MG63 (cell line): ENCODE measurements around the gene APCS. TPM values are rescaled to one million over a fixed set of nuclear protein-coding genes. Genes with fewer than 3 reads are reported as not detected.

Source experiments
- DNase-seq: peaks from one replicate; pipeline ENCODE4 v3.0.0-alpha.2; 2020
- H3K27me3 ChIP-seq: fragments of 250-450 bp; sonication (Bioruptor Pico); 2 replicates; pipeline ENCODE4 v1.5.1; 2020; ENCODE audit warnings: mild to moderate bottlenecking, moderate library complexity
- H3K36me3 ChIP-seq: fragments of 250-450 bp; sonication (Bioruptor Pico); 2 replicates; pipeline ENCODE4 v1.5.1; 2020; ENCODE audit warnings: mild to moderate bottlenecking, moderate library complexity
- H3K4me3 ChIP-seq: fragments of 250-450 bp; sonication (Bioruptor Pico); 2 replicates; pipeline ENCODE4 v1.5.1; 2020; ENCODE audit warnings: mild to moderate bottlenecking, moderate library complexity
- H3K9me3 ChIP-seq: fragments of 250-450 bp; sonication (Bioruptor Pico); 2 replicates; pipeline ENCODE4 v1.5.1; 2020; ENCODE audit warnings: mild to moderate bottlenecking, moderate library complexity
- total RNA-seq: library from RNA; depleted of rRNA; stranded (reverse); fragments of >200 nt; shearing (Covaris generic); gene quantifications from 2 replicates; pipeline ENCODE4 v1.2.3, GENCODE V29; 2014; ENCODE audit warnings: low replicate concordance; rRNA removed

Gene APCS
- total RNA-seq, 1 experiment from 2014 or later, result not detected

- Histone ChIP-seq H3K36me3 (no peaks in the 10 kb centered on the region), H3K9me3 (no peaks in the 10 kb centered on the region), H3K27me3 (peaks cover 5% of the 10 kb centered on the region), H3K4me3 (no peak overlapping the region)
- no peak for DNase-seq
These were observed 24.7 kb downstream of the APCS start for GRCh38 chr1:159612211-159612885.

- no peak for DNase-seq
- Histone ChIP-seq H3K27me3 (no peaks in the 10 kb centered on the region), H3K9me3 (no peaks in the 10 kb centered on the region), H3K36me3 (no peaks in the 10 kb centered on the region), H3K4me3 (no peak overlapping the region)
These were observed 45.3 kb downstream of the APCS start for GRCh38 chr1:159632922-159633321.

Other genes with a start within 250 kb of the APCS start
- gene OR10J4, start 155.6 kb upstream of the APCS start, total RNA-seq, result not detected in 2 replicates
- gene OR10J1, start 148.1 kb upstream of the APCS start, total RNA-seq, result not detected in 2 replicates
- gene OR10J5, start 51.8 kb upstream of the APCS start, total RNA-seq, result not detected in 2 replicates
- not detected in 2 replicates for gene CRP, start 126.8 kb downstream of the APCS start, total RNA-seq
- 9.2 and 17.1 TPM in 2 replicates for gene DUSP23, start 193.1 kb downstream of the APCS start, total RNA-seq
- not detected in 2 replicates for gene FCRL6, start 214.5 kb downstream of the APCS start, total RNA-seq
- not detected in 2 replicates for gene SLAMF8, start 239.0 kb downstream of the APCS start, total RNA-seq